NK-92 treated with Interleukin-12 subunit alpha and Interleukin-12 subunit beta, amount 100 ng/mL, for 24 hours (cell line): ENCODE measurements around the gene WDR37.
A peak's percentile ranks its signal among the peaks of the same experiment; 100 is the strongest.
"Not testable (repeated sequence)": the region's sequence is repeated elsewhere in the genome, so short reads cannot be mapped to it uniquely, and the experiment has no call there.

Experiments used
- DNase-seq: peaks from one replicate; lab custom pipeline; 2025; lab: John Stamatoyannopoulos, UW

WDR37 gene

GRCh38 chr10:1104971-1105370 lies 48.8 kb downstream of the WDR37 start:
- no peak for DNase-seq

- DNase-seq: no peak
Measured at GRCh38 chr10:1107004-1107403, 50.8 kb downstream of the WDR37 start.

DNA sequence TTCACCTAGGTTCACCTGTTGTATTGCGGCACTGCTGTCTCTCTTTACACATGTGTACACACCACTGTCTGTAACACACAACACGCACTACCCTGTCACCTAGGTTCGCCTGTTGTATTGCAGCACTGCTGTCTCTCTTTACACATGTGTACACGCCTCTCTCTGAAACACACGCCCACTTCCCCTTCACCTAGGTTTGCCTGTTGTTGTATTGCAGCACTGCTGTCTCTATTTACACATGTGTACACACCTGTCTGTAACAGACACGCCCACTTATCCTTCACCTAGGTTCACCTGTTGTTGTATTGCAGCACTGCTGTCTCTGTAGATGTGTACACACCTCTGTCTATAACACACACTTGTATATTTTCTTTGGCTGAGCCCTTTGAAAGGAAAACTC lies 51.5 kb downstream of the WDR37 start:
- DNase-seq: no peak

- peak; percentile 25 for DNase-seq
Measured at GRCh38 chr10:1109795-1110673, 53.8 kb downstream of the WDR37 start.

DNA sequence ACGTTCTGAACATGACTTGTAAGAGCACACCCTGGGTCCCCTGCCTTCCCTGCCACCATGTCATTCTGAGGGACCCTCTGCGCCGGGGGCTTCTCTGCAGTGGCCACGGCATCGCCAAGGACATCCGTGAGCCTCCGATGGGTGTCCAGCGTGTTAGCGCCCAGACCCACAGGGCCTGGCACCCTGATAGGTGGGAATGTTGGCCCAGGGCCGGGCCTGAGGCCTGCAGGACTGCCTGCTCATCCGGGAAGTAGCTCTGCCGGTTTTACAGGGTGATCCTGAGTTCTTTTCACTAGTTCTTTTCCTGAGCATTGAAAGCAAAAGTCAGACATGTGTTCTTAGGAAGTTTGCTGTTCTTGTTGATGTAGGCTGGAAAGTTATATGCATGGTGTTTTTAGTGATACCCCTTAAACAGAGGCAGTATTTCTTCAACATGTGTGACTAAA lies 54.5 kb downstream of the WDR37 start:
- no peak for DNase-seq

GRCh38 chr10:1114315-1114714 lies 58.1 kb downstream of the WDR37 start:
- no peak for DNase-seq

- no peak for DNase-seq
Measured at GRCh38 chr10:1114719-1115606, 58.8 kb downstream of the WDR37 start.

DNA sequence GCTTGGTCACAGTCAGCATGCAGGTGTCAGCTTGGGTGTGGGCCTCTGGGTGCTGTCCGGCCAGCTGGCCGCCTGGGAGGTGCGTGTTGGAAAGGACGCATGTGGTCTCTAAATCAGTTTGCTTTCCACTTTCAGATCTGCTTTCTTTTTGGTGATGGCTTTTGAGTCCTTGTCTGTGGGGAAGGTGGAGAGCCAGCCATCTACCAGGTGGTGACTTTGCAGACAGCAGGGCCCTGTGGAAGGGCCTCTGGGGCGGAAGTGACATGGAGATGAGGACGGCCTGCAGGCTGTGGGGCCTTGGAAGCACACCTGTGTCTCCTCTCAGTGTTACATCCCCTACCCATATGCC lies 59.4 kb downstream of the WDR37 start:
- no peak for DNase-seq

DNA sequence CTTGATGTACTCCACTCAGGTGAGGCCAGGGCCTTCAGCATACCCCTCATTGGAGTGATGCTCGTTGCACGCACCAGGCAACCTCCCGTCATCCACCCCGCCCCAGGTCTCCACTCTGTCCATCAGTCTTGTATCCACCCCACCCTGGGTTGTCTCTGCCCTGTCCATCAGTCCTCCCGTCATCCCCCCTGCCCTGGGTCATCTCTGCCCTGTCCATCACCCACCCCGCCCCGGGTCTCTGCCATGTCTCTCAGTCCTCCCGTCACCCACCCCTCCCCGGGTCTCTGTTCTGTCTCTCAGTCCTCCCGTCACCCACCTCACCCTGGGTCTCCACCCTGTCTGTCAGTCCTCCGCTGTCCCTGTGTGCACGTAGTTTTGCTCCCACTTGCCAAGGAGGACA lies 59.9 kb downstream of the WDR37 start:
- no peak for DNase-seq

DNA sequence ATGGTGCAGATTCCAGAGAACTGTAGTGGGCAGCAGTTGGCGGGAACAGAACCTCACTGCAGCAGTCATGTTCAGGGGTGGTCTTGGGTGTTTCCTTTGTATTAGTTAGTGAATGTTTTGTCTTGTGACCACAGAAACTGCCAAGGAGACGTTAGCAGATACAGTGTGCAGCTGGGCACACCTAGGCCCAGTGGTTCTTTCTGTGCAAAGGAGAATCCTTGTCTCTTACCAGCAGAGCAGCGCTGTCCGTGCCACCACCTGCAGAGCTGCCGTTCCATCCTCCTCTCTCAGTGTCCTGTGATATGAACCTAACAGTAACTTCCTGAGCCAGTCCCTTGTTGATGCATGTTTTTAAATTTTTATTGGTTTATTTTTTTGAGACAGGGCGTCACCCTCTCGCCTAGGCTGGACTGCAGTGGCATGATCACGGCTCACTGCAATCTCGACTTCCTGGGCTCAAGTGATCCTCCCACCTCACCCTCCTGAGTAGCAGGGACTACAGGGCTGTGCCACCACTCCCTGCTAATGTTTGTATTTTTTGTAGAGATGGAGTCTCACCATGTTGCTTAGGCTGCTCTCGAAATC lies 60.6 kb downstream of the WDR37 start:
- no peak for DNase-seq

GRCh38 chr10:1117651-1118050 lies 61.5 kb downstream of the WDR37 start:
- no peak for DNase-seq

DNA sequence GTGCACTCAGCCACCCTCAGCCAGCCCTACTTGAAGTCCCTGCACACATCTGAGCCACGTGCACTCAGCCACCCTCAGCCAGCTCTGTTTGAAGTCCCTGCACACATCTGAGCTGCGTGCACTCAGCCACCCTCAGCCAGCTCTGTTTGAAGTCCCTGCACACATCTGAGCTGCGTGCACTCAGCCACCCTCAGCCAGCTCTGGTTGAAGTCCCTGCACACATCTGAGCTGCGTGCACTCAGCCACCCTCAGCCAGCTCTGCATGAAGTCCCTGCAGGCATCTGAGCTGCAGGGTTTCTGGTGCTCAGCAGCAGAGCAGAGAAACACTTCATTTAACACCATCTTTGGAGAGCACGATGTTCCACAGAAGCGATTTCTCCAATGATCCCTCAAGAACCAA lies 62.1 kb downstream of the WDR37 start:
- not testable (repeated sequence) for DNase-seq

- no peak for DNase-seq
Measured at GRCh38 chr10:1119027-1119426, 62.8 kb downstream of the WDR37 start.

DNA sequence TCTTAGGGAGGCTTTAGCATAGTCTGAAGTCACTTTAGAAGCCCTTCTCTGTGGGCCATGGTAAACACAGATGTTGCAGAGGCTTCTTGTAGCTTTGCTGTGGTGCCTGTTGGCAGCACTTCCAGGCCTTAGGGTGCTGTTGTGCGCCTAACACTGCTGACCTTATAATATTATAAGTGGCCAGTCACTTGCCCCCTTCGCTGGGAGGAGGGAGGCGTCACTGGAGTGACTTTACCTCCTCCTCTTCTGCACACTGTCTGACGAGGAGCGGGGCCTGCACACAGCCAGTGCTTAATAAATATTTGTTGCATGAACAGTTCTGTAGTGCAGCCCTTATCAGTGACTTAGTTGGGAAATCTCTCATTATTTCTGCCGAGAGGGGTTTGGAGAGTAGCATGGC lies 63.3 kb downstream of the WDR37 start:
- no peak for DNase-seq

GRCh38 chr10:1120306-1120705 lies 64.1 kb downstream of the WDR37 start:
- no peak for DNase-seq

DNA sequence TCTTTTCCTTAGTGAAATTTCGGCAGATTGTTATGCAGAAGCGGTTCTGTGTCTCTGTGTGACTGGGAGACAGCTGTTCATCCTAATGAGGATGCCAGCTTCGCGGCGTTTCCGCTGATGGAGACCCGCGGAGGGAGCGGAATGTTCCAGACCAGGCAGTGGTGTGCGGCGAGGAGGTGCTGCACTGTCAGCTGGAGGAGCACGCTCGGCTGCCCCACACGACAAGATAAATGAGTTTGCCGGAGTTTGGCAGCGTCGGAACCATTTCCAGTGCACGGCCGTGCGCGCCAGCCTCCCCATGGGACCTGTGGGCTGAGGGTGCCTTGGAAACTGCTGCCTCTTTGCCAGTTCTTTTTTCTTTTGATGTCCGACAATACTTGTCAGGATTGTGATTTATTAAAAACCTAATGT lies 64.6 kb downstream of the WDR37 start:
- DNase-seq: no peak

DNA sequence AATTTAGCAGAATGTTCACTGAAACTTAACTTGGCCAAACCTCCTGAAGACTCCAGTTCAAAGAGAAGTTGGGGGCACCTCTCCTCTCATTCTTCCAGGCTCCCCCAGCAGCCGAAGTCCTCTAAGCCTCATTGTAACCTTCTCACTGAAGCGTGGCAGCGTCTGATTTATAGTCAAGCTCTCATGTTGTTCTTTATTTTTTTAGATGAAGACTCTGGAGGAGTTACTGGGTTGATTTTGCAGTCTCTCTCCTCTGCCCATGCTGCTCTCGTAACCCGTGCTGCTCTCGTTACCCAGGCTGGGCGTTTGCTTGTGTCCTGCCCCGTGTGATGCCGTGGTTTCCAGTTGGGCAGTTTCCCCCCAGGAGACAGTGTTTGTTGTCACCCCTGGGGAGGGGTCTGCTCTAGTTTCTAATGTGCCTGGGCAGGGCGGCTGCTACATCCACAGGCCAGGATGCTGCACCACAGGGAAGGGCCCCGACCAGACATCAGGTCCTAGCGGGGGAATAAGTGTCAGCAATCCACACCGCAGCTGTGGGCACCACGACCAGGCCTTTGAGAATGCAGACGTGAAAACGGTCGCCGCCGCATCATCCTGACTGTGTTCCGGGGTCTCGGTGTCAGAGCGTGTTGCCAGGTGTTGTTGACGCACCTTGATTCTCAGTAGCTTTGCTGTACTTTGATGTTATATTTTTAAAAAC lies 65.2 kb downstream of the WDR37 start:
- DNase-seq: no peak

GRCh38 chr10:1122349-1122748 lies 66.2 kb downstream of the WDR37 start:
- DNase-seq: no peak

DNA sequence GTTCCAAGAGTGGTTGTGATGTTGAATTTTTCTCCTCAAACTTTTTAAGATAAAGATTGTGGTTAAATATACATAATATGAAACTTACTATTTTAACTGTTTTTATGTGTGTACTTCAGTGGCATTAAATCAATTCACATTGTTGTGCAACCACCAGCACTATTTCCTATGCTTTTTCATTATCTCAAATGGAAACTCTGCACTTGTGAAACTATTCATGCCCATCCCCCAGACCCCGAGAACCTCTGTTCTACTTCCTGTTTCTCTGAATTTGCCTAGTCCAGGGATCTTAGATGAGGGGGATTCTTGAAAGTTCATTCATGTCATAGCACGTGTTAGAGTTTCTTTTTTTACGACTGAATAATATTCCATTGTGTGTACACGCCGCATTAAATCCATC lies 67.0 kb downstream of the WDR37 start:
- DNase-seq: no peak

DNA sequence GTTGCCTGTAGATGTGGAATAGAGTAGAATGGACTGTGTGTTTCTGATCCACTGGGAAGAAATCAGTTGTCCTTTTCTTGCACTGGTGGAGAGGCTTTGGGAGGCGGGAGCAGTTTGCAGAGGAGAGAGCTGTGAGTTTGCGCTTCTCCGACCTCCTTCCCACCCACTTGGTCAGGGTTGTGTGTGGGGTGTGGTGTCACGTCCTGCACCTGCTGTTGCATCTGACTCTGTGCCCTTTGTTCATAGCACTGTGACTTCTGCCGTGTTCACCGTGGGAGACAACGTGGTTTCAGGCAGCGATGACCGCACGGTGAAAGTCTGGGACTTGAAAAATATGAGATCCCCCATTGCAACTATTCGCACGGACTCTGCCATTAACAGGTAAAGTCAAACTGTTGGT lies 67.8 kb downstream of the WDR37 start:
- no peak for DNase-seq

DNA sequence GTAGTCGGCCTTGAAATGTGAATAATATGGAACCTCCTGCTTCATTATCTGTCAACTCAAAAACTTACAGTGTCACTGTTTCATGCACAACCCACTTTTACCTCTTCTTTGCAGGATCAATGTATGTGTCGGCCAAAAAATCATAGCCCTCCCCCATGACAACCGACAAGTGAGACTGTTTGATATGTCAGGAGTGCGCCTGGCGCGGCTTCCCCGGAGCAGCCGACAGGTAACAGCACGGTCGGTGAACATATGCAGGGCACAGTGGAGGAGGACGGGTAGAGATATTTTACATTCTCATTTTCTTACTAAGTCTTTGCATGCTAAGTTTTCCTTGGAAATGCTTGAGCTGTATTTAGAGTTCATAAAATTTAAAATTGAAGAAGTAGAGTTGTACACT lies 68.6 kb downstream of the WDR37 start:
- no peak for DNase-seq

GRCh38 chr10:1126461-1126860 lies 70.3 kb downstream of the WDR37 start:
- no peak for DNase-seq
